Colonic mucosa (tissue), 4 donors: Measurements from ENCODE around the gene FERMT1. TPM values are rescaled to one million over a fixed set of nuclear protein-coding genes. Genes with fewer than 3 reads are reported as not detected.

Source experiments
- DNase-seq: peaks from one replicate; pipeline ENCODE4 v3.0.0-alpha.2; 2020
- H3K27ac ChIP-seq: fragments of 200-600 bp; one replicate; pipeline ENCODE4 v1.8.0; 2021
- H3K27me3 ChIP-seq: fragments of 200-600 bp; one replicate; pipeline ENCODE4 v1.8.0; 2021
- H3K36me3 ChIP-seq: fragments of 200-600 bp; one replicate; pipeline ENCODE4 v1.8.0; 2021
- H3K4me1 ChIP-seq: fragments of 200-600 bp; one replicate; pipeline ENCODE4 v1.8.0; 2021; ENCODE audit warnings: mild to moderate bottlenecking
- H3K4me3 ChIP-seq: fragments of 200-600 bp; one replicate; pipeline ENCODE4 v1.8.0; 2021
- H3K9ac ChIP-seq, 2 donors: one replicate each; pipeline ENCODE4 v1.7.0; 2013; ENCODE audit warnings: control low read depth in 2 of 2, low read depth in 2 of 2, low read length in 2 of 2
- H3K9me3 ChIP-seq: fragments of 200-600 bp; one replicate; pipeline ENCODE4 v1.8.0; 2021
- CTCF ChIP-seq: fragments of 200-600 bp; IDR thresholded peaks from one replicate; pipeline ENCODE4 v1.8.0; 2022; ENCODE audit warnings: antibody characterized with exemption, mild to moderate bottlenecking
- intact Hi-C: fragments of 100-400 bp; cut with DNase I; formaldehyde crosslinking; loops from one replicate; pipeline ENCODE4 v1.14.1; 2022
- total RNA-seq, 2 donors: library from RNA; stranded (reverse); fragmentation: NEBNext Ultra II Directional in 1 of 2; extraction: Animal tissue kit (Norgen Biotek cat#: 25700) in 1 of 2; gene quantifications; one replicate each; pipeline ENCODE4 v1.2.1, GENCODE V29; 2021
- donor health status: healthy.
- donor health status: DM: no; HTN: no; CAD: no.
- donor health status: DM: no; HTN: no; CAD: no.

FERMT1 gene
- total RNA-seq, 2 donors from 2014 or later: 68.8 to 83.9 TPM

GRCh38 chr20:6127825-6128224 is 5.0 kb upstream of the FERMT1 start:
- Histone ChIP-seq H3K36me3 (no peaks in the 10 kb centered on the region), H3K9me3 (no peaks in the 10 kb centered on the region), H3K27ac (no peak overlapping the region), H3K4me3 (no peak overlapping the region), H3K27me3 (no peaks in the 10 kb centered on the region), H3K4me1 (no peaks in the 10 kb centered on the region), H3K9ac (no peak overlapping the region)
- intact Hi-C loops: no loop called here
- DNase-seq: no peak
- no peak for TF ChIP-seq CTCF

GRCh38 chr20:6126846-6127245 is 4.0 kb upstream of the FERMT1 start:
- intact Hi-C loops: no loop called here
- Histone ChIP-seq H3K27ac (no peak overlapping the region), H3K4me1 (no peaks in the 10 kb centered on the region), H3K9me3 (no peaks in the 10 kb centered on the region), H3K4me3 (no peak overlapping the region), H3K27me3 (no peaks in the 10 kb centered on the region), H3K9ac (no peak overlapping the region), H3K36me3 (no peaks in the 10 kb centered on the region)
- no peak for TF ChIP-seq CTCF
- DNase-seq: no peak

GRCh38 chr20:6123649-6124014 is 802 bp upstream of the FERMT1 start:
- H3K4me1 ChIP-seq: no peaks in the 10 kb centered on the region

GRCh38 chr20:6122111-6122872 is 538 bp downstream of the FERMT1 start:
- intact Hi-C loops: no loop called here

More at GRCh38 chr20:6123649-6124014, 802 bp upstream of the FERMT1 start:
- TF ChIP-seq CTCF: no peak
- intact Hi-C loops: no loop called here
- Histone ChIP-seq H3K27me3 (peaks cover 3% of the 10 kb centered on the region), H3K9ac (peak overlapping the region; percentile 44 to 89), H3K4me3 (peak overlapping the region; percentile 63), H3K36me3 (no peaks in the 10 kb centered on the region), H3K9me3 (no peaks in the 10 kb centered on the region), H3K27ac (peak overlapping the region; percentile 81)
- DNase-seq: no peak

GRCh38 chr20:6121504-6121903 is 1.3 kb downstream of the FERMT1 start:
- Histone ChIP-seq H3K9me3 (no peaks in the 10 kb centered on the region), H3K4me1 (no peaks in the 10 kb centered on the region), H3K36me3 (no peaks in the 10 kb centered on the region), H3K27me3 (peaks cover 3% of the 10 kb centered on the region), H3K9ac (peak overlapping the region in 1 of 2 donors; percentile 89), H3K4me3 (peak overlapping the region; percentile 63), H3K27ac (peak overlapping the region; percentile 81)
- intact Hi-C loops: no loop called here
- DNase-seq: no peak
- TF ChIP-seq CTCF: no peak

More at GRCh38 chr20:6122111-6122872, 538 bp downstream of the FERMT1 start:
- Histone ChIP-seq H3K9ac (peak overlapping the region; percentile 60 to 89), H3K27me3 (peaks cover 3% of the 10 kb centered on the region), H3K4me3 (peak overlapping the region; percentile 63), H3K4me1 (no peaks in the 10 kb centered on the region), H3K36me3 (no peaks in the 10 kb centered on the region), H3K9me3 (no peaks in the 10 kb centered on the region), H3K27ac (peak overlapping the region; percentile 81)
- no peak for TF ChIP-seq CTCF
- DNase-seq: peak; percentile 42
